Neutrophil (primary cell): ENCODE results near the gene DQX1.
"Not testable (repeated sequence)": the region's sequence is repeated elsewhere in the genome, so short reads cannot be mapped to it uniquely, and the experiment has no call there.

Source experiments
- H3K27ac ChIP-seq: fragments of 200-600 bp; sonication (generic); 2 replicates; pipeline ENCODE4 v1.5.1; 2016; ENCODE audit warnings: mild to moderate bottlenecking, moderate library complexity
- H3K27me3 ChIP-seq: fragments of 200-600 bp; sonication (generic); 2 replicates; pipeline ENCODE4 v1.6.0; 2016; ENCODE audit warnings: mild to moderate bottlenecking
- H3K36me3 ChIP-seq: fragments of 200-600 bp; sonication (generic); 2 replicates; pipeline ENCODE4 v1.5.1; 2017
- H3K4me1 ChIP-seq, 2 experiments: fragments of 200-600 bp in 1 of 2; sonication (generic) in 1 of 2; 1 replicate in 1 of 2; 2 replicates in 1 of 2; pipeline versions ENCODE4 v1.5.1 to v1.6.1; 2013 to 2016; ENCODE audit warnings: low read depth in 1 of 2, low read length in 1 of 2, mild to moderate bottlenecking in 1 of 2, moderate library complexity in 1 of 2; ENCODE audit not compliant: control insufficient read depth in 1 of 2, insufficient read depth in 1 of 2
- H3K4me3 ChIP-seq, 2 experiments: fragments of 200-600 bp in 1 of 2; sonication (generic) in 1 of 2; 1 replicate in 1 of 2; 2 replicates in 1 of 2; pipeline ENCODE4 v1.5.1; 2013 to 2016; ENCODE audit warnings: low read depth in 1 of 2, low read length in 1 of 2, mild to moderate bottlenecking in 1 of 2, moderate library complexity in 1 of 2
- H3K9me3 ChIP-seq: fragments of 200-600 bp; sonication (generic); 2 replicates; pipeline ENCODE4 v1.5.1; 2016
- CTCF ChIP-seq: fragments of 200-600 bp; sonication (generic); IDR thresholded peaks from 2 replicates; pipeline ENCODE4 v1.5.1; 2016; ENCODE audit warnings: antibody characterized with exemption

The DQX1 gene

GRCh38 chr2:74488643-74489481 is 37.2 kb downstream of the DQX1 start:
- peaks cover 72% of the 10 kb centered on the region for H3K36me3 ChIP-seq
- no peak for TF ChIP-seq CTCF
- no peaks in the 10 kb centered on the region for H3K27me3 ChIP-seq
- H3K4me1 ChIP-seq = peaks cover 0 to under 1% of the 10 kb centered on the region in 2 experiments
- no peak overlapping the region for H3K27ac ChIP-seq
- no peaks in the 10 kb centered on the region for H3K9me3 ChIP-seq
- H3K4me3 ChIP-seq = no peak overlapping the region

- Histone ChIP-seq H3K9me3 (no peaks in the 10 kb centered on the region), H3K4me3 (no peak overlapping the region), H3K27me3 (no peaks in the 10 kb centered on the region), H3K27ac (no peak overlapping the region), H3K4me1 (peaks cover 17 to 23% of the 10 kb centered on the region in 2 experiments), H3K36me3 (peaks cover 46% of the 10 kb centered on the region)
- TF ChIP-seq CTCF = no peak
Observed at GRCh38 chr2:74486141-74486540, 39.9 kb downstream of the DQX1 start.

- Histone ChIP-seq H3K27ac (peak overlapping the region; percentile 88), H3K4me3 (peak overlapping the region; percentile 95 to 100), H3K36me3 (peaks cover 31% of the 10 kb centered on the region), H3K4me1 (peaks cover 23 to 28% of the 10 kb centered on the region in 2 experiments)
- not testable (repeated sequence) for H3K9me3 ChIP-seq, H3K27me3 ChIP-seq
Observed at GRCh38 chr2:74483675-74484164, 42.3 kb downstream of the DQX1 start.

GRCh38 chr2:74482801-74483674 is 43.0 kb downstream of the DQX1 start, which contains the start of the genes CCDC142 and TTC31:
Gene CCDC142 (minus strand): TSS chr2:74482998. CDS start chr2:74482837, 161 bp downstream.
Gene TTC31 (plus strand): TSS chr2:74483081. CDS start chr2:74483096, 15 bp downstream.
- TF ChIP-seq CTCF = peak; percentile 96
- H3K4me1 ChIP-seq = peaks cover 23 to 28% of the 10 kb centered on the region in 2 experiments
- H3K27ac ChIP-seq = peak within 1 kb of the TSS; percentile 88
- peaks cover 26% of the 10 kb centered on the region for H3K36me3 ChIP-seq
- H3K27me3 ChIP-seq = no peaks in the 10 kb centered on the region
- no peaks in the 10 kb centered on the region for H3K9me3 ChIP-seq
- H3K4me3 ChIP-seq = peak within 1 kb of the TSS; percentile 95 to 100

GRCh38 chr2:74481961-74482800 is 43.9 kb downstream of the DQX1 start:
- H3K9me3 ChIP-seq = no peaks in the 10 kb centered on the region
- peaks cover 20% of the 10 kb centered on the region for H3K36me3 ChIP-seq
- peak overlapping the region; percentile 95 to 100 for H3K4me3 ChIP-seq
- H3K4me1 ChIP-seq = peaks cover 23 to 28% of the 10 kb centered on the region in 2 experiments
- TF ChIP-seq CTCF = no peak
- H3K27me3 ChIP-seq = no peaks in the 10 kb centered on the region
- peak overlapping the region; percentile 88 for H3K27ac ChIP-seq
